Left lung (tissue), 10 donors: Measurements from ENCODE around the gene BTNL8. TPM values are rescaled to one million over a fixed set of nuclear protein-coding genes. Genes with fewer than 3 reads are reported as not detected.
A peak's percentile ranks its signal among the peaks of the same experiment; 100 is the strongest.

ENCODE experiments used
- ATAC-seq: fragments of 200-7000 bp; cut with Tn5 transposase; one replicate; pipeline ENCODE4 v1.9.1; 2020; ENCODE audit warnings: moderate library complexity
- DNase-seq, 4 donors: peaks; one replicate each; pipeline ENCODE4 v3.0.0-alpha.2; 2013 to 2020
- H3K27ac ChIP-seq, 2 donors: fragments of 200-600 bp; sonication (generic) in 1 of 2; one replicate each; pipeline versions ENCODE4 v1.5.0 to v1.8.0; 2020 to 2021
- H3K27me3 ChIP-seq, 2 donors: fragments of 200-600 bp; sonication (generic) in 1 of 2; one replicate each; pipeline versions ENCODE4 v1.5.0 to v1.8.0; 2020 to 2021
- H3K36me3 ChIP-seq, 2 donors: fragments of 200-600 bp; sonication (generic) in 1 of 2; one replicate each; pipeline versions ENCODE4 v1.5.0 to v1.8.0; 2020 to 2021
- H3K4me1 ChIP-seq, 2 donors: fragments of 200-600 bp; one replicate each; pipeline ENCODE4 v1.8.0; 2021
- H3K4me3 ChIP-seq, 2 donors: fragments of 200-600 bp; sonication (generic) in 1 of 2; one replicate each; pipeline versions ENCODE4 v1.5.0 to v1.8.0; 2020 to 2021; ENCODE audit warnings: mild to moderate bottlenecking in 1 of 2
- H3K9me3 ChIP-seq, 2 donors: fragments of 200-600 bp; sonication (generic) in 1 of 2; one replicate each; pipeline versions ENCODE4 v1.5.0 to v1.8.0; 2020 to 2021
- CTCF ChIP-seq, 2 donors: fragments of 200-600 bp; sonication (generic) in 1 of 2; IDR thresholded peaks; one replicate each; pipeline versions ENCODE4 v1.5.0 to v1.8.0; 2021; ENCODE audit warnings: antibody characterized with exemption in 2 of 2
- intact Hi-C, 2 donors: fragments of 100-400 bp; cut with DNase I; formaldehyde crosslinking; loops; one replicate each; pipeline versions ENCODE4 v1.11.2 to v1.14.2; 2022
- polyA plus RNA-seq, 6 donors: library from polyadenylated mRNA; unstranded; fragments of 120-200 nt; gene quantifications; one replicate each; pipeline ENCODE4 v1.2.1, GENCODE V29; 2013; ENCODE audit not compliant: insufficient read length in 6 of 6
- total RNA-seq, 2 donors: library from RNA; stranded (reverse); fragmentation: NEBNext Ultra II Directional; extraction: Animal tissue kit (Norgen Biotek cat#: 25700); gene quantifications; one replicate each; pipeline ENCODE4 v1.2.1, GENCODE V29; 2021
- donor health status: DM: no; HTN: yes; CAD: no.
- donor health status: DM: no; HTN: no; CAD: no.

The BTNL8 gene
- total and polyA plus RNA-seq, 8 donors = 0.47 to 1.8 (median 0.81) TPM

GRCh38 chr5:180853121-180853847, 45.7 kb upstream of the BTNL8 start:
- Histone ChIP-seq H3K4me1 (peaks cover 0 to 4% of the 10 kb centered on the region in 2 donors), H3K27ac (no peak overlapping the region), H3K36me3 (peaks cover 8 to 44% of the 10 kb centered on the region in 2 donors), H3K27me3 (no peaks in the 10 kb centered on the region), H3K4me3 (no peak overlapping the region), H3K9me3 (peaks cover 0 to 32% of the 10 kb centered on the region in 2 donors)
- no peak for ATAC-seq
- intact Hi-C loops = no loop called here
- TF ChIP-seq CTCF (IDR thresholded peaks at IDR 0.05) = no peak
- DNase-seq = no peak

- intact Hi-C loops = no loop called here
- H3K36me3 ChIP-seq = peaks cover 8 to 44% of the 10 kb centered on the region in 2 donors
- ATAC-seq (no peak), DNase-seq (no peak)
- no peak overlapping the region for H3K27ac ChIP-seq
- peaks cover 0 to 9% of the 10 kb centered on the region in 2 donors for H3K4me1 ChIP-seq
- no peaks in the 10 kb centered on the region for H3K27me3 ChIP-seq
- peaks cover 0 to 29% of the 10 kb centered on the region in 2 donors for H3K9me3 ChIP-seq
- H3K4me3 ChIP-seq = no peak overlapping the region
- TF ChIP-seq CTCF (IDR thresholded peaks at IDR 0.05) = no peak
Observed at GRCh38 chr5:180853848-180854176, 45.1 kb upstream of the BTNL8 start.

GRCh38 chr5:180858586-180858985, 40.4 kb upstream of the BTNL8 start:
- intact Hi-C loops = no loop called here
- no peak overlapping the region for H3K4me3 ChIP-seq
- DNase-seq = no peak
- ATAC-seq = no peak
- no peak for TF ChIP-seq CTCF (IDR thresholded peaks at IDR 0.05)
- no peaks in the 10 kb centered on the region for H3K27me3 ChIP-seq
- peaks cover 4 to 18% of the 10 kb centered on the region in 2 donors for H3K4me1 ChIP-seq
- H3K36me3 ChIP-seq = peaks cover 0 to 16% of the 10 kb centered on the region in 2 donors
- H3K9me3 ChIP-seq = no peaks in the 10 kb centered on the region
- no peak overlapping the region for H3K27ac ChIP-seq

- H3K36me3 ChIP-seq = peaks cover 0 to 15% of the 10 kb centered on the region in 2 donors
- H3K4me1 ChIP-seq = peaks cover 4 to 18% of the 10 kb centered on the region in 2 donors
- H3K27me3 ChIP-seq = no peaks in the 10 kb centered on the region
- intact Hi-C loops = loop anchor here in 1 of 2 donors (5.0 kb wide), 1 partner anchor 73 kb away; no protein-coding TSS in a partner anchor
- peak overlapping the region; percentile 89 to 99 for H3K4me3 ChIP-seq
- ATAC-seq = peak; percentile 66
- no peak for DNase-seq
- no peak for TF ChIP-seq CTCF (IDR thresholded peaks at IDR 0.05)
- peak overlapping the region; percentile 90 to 91 for H3K27ac ChIP-seq
- H3K9me3 ChIP-seq = no peaks in the 10 kb centered on the region
Observed at GRCh38 chr5:180860273-180860886, 38.6 kb upstream of the BTNL8 start.
